A673 (cell line): ENCODE results near the gene HDAC7. TPM values are rescaled to one million over a fixed set of nuclear protein-coding genes. Genes with fewer than 3 reads are reported as not detected.

Experiments used
- BruUV-seq: library from RNA; stranded (reverse); fragments of 400-500 nt; replicated peaks from 2 replicates; lab custom pipeline; 2021; lab: Mats Ljungman, UMichigan
- CTCF ChIA-PET: fragments of 300-600 bp; sonication (Branson Sonifier 250); formaldehyde crosslinking; loops from one replicate; lab custom pipeline; 2022; ENCODE audit warnings: antibody characterized with exemption; lab: Charles Lee
- POLR2A ChIA-PET: fragments of 300-600 bp; sonication (Branson Sonifier 250); formaldehyde crosslinking; loops from one replicate; lab custom pipeline; 2022; ENCODE audit warnings: antibody characterized with exemption; ENCODE audit not compliant: low non-redundant PET; lab: Charles Lee
- DNase-seq: peaks from one replicate; pipeline ENCODE4 v3.0.0-alpha.2; 2015; ENCODE audit warnings: low spot score
- H3K27ac ChIP-seq: fragments of 200-600 bp; sonication (generic); 2 replicates; pipeline ENCODE4 v1.5.1; 2016; ENCODE audit warnings: mixed run types, low read depth, mild to moderate bottlenecking, mixed read lengths, antibody characterized with exemption, low read length; ENCODE audit not compliant: poor library complexity, severe bottlenecking
- H3K27me3 ChIP-seq: fragments of 200-600 bp; sonication (generic); replicated peaks from 2 replicates; pipeline ENCODE4 v1.6.1; 2017; ENCODE audit warnings: mixed run types, low read depth, mild to moderate bottlenecking, mixed read lengths, antibody characterized with exemption, low read length; ENCODE audit not compliant: insufficient read depth, poor library complexity
- H3K36me3 ChIP-seq: fragments of 200-600 bp; sonication (generic); 2 replicates; pipeline ENCODE4 v1.6.1; 2016; ENCODE audit warnings: mixed run types, mild to moderate bottlenecking, mixed read lengths, antibody characterized with exemption, low read length; ENCODE audit not compliant: insufficient read depth, poor library complexity, severe bottlenecking
- H3K4me1 ChIP-seq: fragments of 200-600 bp; sonication (generic); 2 replicates; pipeline ENCODE4 v1.6.1; 2017; ENCODE audit warnings: mixed run types, mild to moderate bottlenecking, mixed read lengths, antibody characterized with exemption, low read length; ENCODE audit not compliant: insufficient read depth, poor library complexity, severe bottlenecking
- H3K4me3 ChIP-seq: fragments of 200-600 bp; sonication (generic); 2 replicates; pipeline ENCODE4 v1.5.1; 2016; ENCODE audit warnings: low read depth, mixed run types, mild to moderate bottlenecking, mixed read lengths, low read length; ENCODE audit not compliant: poor library complexity, severe bottlenecking
- H3K9me3 ChIP-seq: fragments of 200-600 bp; sonication (generic); 2 replicates; pipeline ENCODE4 v1.6.1; 2016; ENCODE audit warnings: mixed run types, low read depth, mild to moderate bottlenecking, mixed read lengths, antibody characterized with exemption, low read length; ENCODE audit not compliant: poor library complexity, severe bottlenecking
- CTCF ChIP-seq: fragments of 300-800, 200-600 bp; sonication (generic); conservative IDR thresholded peaks from 2 replicates; pipeline ENCODE4 v1.5.1; 2017; ENCODE audit warnings: low read depth, mild to moderate bottlenecking, antibody characterized with exemption, low read length, moderate library complexity, mixed read lengths
- EZH2 ChIP-seq: fragments of 200-600 bp; sonication (generic); IDR thresholded peaks from 2 replicates; pipeline ENCODE4 v1.6.1; 2017; ENCODE audit warnings: borderline replicate concordance, low read depth, mild to moderate bottlenecking, mixed read lengths, antibody characterized with exemption, low read length; ENCODE audit not compliant: poor library complexity, severe bottlenecking
- intact Hi-C: fragments of 100-400 bp; cut with micrococcal nuclease; formaldehyde crosslinking; loops from one replicate; pipeline ENCODE4 v1.10.0; 2022; ENCODE audit not compliant: unreplicated experiment
- total RNA-seq: library from RNA; stranded (reverse); gene quantifications from 2 replicates; pipeline ENCODE4 v1.2.3, GENCODE V29; 2021

The HDAC7 gene
- total RNA-seq, 1 experiment from 2014 or later = 58.9 TPM

GRCh38 chr12:47804171-47804570 lies 15.5 kb downstream of the HDAC7 start:
- no peak overlapping the region for H3K4me3 ChIP-seq
- DNase-seq = no peak
- no peaks in the 10 kb centered on the region for H3K27me3 ChIP-seq
- ChIA-PET POLR2A (no interaction called here), CTCF (no interaction called here)
- intact Hi-C loops = no loop called here
- no TSS peak for BruUV-seq
- H3K9me3 ChIP-seq = no peaks in the 10 kb centered on the region
- no peak overlapping the region for H3K27ac ChIP-seq
- no peaks in the 10 kb centered on the region for H3K36me3 ChIP-seq
- no peak for TF ChIP-seq EZH2
- no peak for TF ChIP-seq CTCF
- H3K4me1 ChIP-seq = peaks cover 8% of the 10 kb centered on the region

- H3K36me3 ChIP-seq = no peaks in the 10 kb centered on the region
Observed at GRCh38 chr12:47803191-47803875, 16.4 kb downstream of the HDAC7 start.

GRCh38 chr12:47802312-47802711 lies 17.4 kb downstream of the HDAC7 start:
- no peaks in the 10 kb centered on the region for H3K4me1 ChIP-seq
- H3K36me3 ChIP-seq = no peaks in the 10 kb centered on the region
- no TSS peak for BruUV-seq
- ChIA-PET CTCF (interaction anchor here (0.9 to 1.1 kb wide), 2 partner anchors 11 to 36 kb away, joined by 3 to 4 read pairs; no protein-coding TSS in a partner anchor), POLR2A (no interaction called here)
- no peak overlapping the region for H3K27ac ChIP-seq
- TF ChIP-seq EZH2 (no peak), CTCF (peak; percentile 35; the same call in 1 of the 2 replicates)
- H3K9me3 ChIP-seq = no peaks in the 10 kb centered on the region
- H3K27me3 ChIP-seq = no peaks in the 10 kb centered on the region
- no peak overlapping the region for H3K4me3 ChIP-seq
- no peak for DNase-seq
- intact Hi-C loops = no loop called here

More at GRCh38 chr12:47803191-47803875, 16.4 kb downstream of the HDAC7 start:
- H3K4me3 ChIP-seq = no peak overlapping the region
- no peak overlapping the region for H3K27ac ChIP-seq
- H3K27me3 ChIP-seq = no peaks in the 10 kb centered on the region
- no peaks in the 10 kb centered on the region for H3K9me3 ChIP-seq
- TF ChIP-seq EZH2 (no peak), CTCF (no peak)
- no TSS peak for BruUV-seq
- CTCF ChIA-PET = no interaction called here
- POLR2A ChIA-PET = no interaction called here
- no peak for DNase-seq
- no peaks in the 10 kb centered on the region for H3K4me1 ChIP-seq
- intact Hi-C loops = no loop called here
